GM18951 (cell line): ENCODE data around the gene CYP4Z1.
"Not testable (repeated sequence)": the region's sequence is repeated elsewhere in the genome, so short reads cannot be mapped to it uniquely, and the experiment has no call there.

Source experiments
- POLR2A ChIP-seq: IDR thresholded peaks from 4 replicates; pipeline ENCODE4 v1.6.1; 2011; ENCODE audit warnings: mild to moderate bottlenecking; ENCODE audit not compliant: insufficient read length, insufficient read depth; ENCODE audit errors: extremely low read depth
- in situ Hi-C: fragments of 300-500 bp; cut with MboI; formaldehyde crosslinking; loops from one replicate; pipeline ENCODE4 v1.12.0; 2022; ENCODE audit warnings: low sequenced_read_pairs, mixed read lengths, inconsistent platforms; ENCODE audit not compliant: unreplicated experiment

CYP4Z1 gene

GRCh38 chr1:47067097-47067594, at the start of gene CYP4Z1:
Gene CYP4Z1 (plus strand): TSS chr1:47067231. CDS start chr1:47067491, 260 bp downstream.
- no peak for TF ChIP-seq POLR2A
- in situ Hi-C loops = no loop called here

GRCh38 chr1:47021070-47021469, 46.0 kb upstream of the CYP4Z1 start:
- no peak for TF ChIP-seq POLR2A
- in situ Hi-C loops = no loop called here

- no peak for TF ChIP-seq POLR2A
- in situ Hi-C loops = no loop called here
These were observed 43.5 kb upstream of the CYP4Z1 start, which contains the start of gene CYP4X1 for GRCh38 chr1:47023268-47024140. Gene CYP4X1 (plus strand): TSS chr1:47023669. CDS start chr1:47023818, 149 bp downstream.

- no peak for TF ChIP-seq POLR2A
- in situ Hi-C loops = no loop called here
These were observed 42.8 kb upstream of the CYP4Z1 start for GRCh38 chr1:47024141-47024801.

GRCh38 chr1:47030170-47030805, 36.7 kb upstream of the CYP4Z1 start:
- TF ChIP-seq POLR2A = no peak
- in situ Hi-C loops = no loop called here

GRCh38 chr1:47031059-47031458, 36.0 kb upstream of the CYP4Z1 start:
- in situ Hi-C loops = no loop called here
- no peak for TF ChIP-seq POLR2A

GRCh38 chr1:47031585-47031984, 35.4 kb upstream of the CYP4Z1 start:
- in situ Hi-C loops = no loop called here
- no peak for TF ChIP-seq POLR2A

- in situ Hi-C loops = no loop called here
- no peak for TF ChIP-seq POLR2A
These were observed 30.3 kb upstream of the CYP4Z1 start for GRCh38 chr1:47036764-47037163.

GRCh38 chr1:47059376-47059775, 7.7 kb upstream of the CYP4Z1 start:
- in situ Hi-C loops = no loop called here

GRCh38 chr1:47069080-47069479, 2.0 kb downstream of the CYP4Z1 start:
- in situ Hi-C loops = not testable (repeated sequence)

More at GRCh38 chr1:47059376-47059775, 7.7 kb upstream of the CYP4Z1 start:
- TF ChIP-seq POLR2A = no peak

- in situ Hi-C loops = not testable (repeated sequence)
These were observed 2.5 kb downstream of the CYP4Z1 start for GRCh38 chr1:47069509-47069908.

- in situ Hi-C loops = not testable (repeated sequence)
These were observed 22.3 kb downstream of the CYP4Z1 start for GRCh38 chr1:47089356-47089755.

- in situ Hi-C loops = not testable (repeated sequence)
These were observed 24.4 kb downstream of the CYP4Z1 start for GRCh38 chr1:47091476-47091875.

GRCh38 chr1:47104816-47105215, 37.8 kb downstream of the CYP4Z1 start:
- in situ Hi-C loops = no loop called here
- no peak for TF ChIP-seq POLR2A

- no peak for TF ChIP-seq POLR2A
- in situ Hi-C loops = no loop called here
These were observed 39.8 kb downstream of the CYP4Z1 start for GRCh38 chr1:47106792-47107191.

- in situ Hi-C loops = not testable (repeated sequence)
These were observed 41.0 kb downstream of the CYP4Z1 start for GRCh38 chr1:47107851-47108574.

- in situ Hi-C loops = not testable (repeated sequence)
These were observed 42.5 kb downstream of the CYP4Z1 start for GRCh38 chr1:47109482-47109881.
